SK-MEL-5 (cell line): ENCODE results near the gene SORCS2. TPM values are rescaled to one million over a fixed set of nuclear protein-coding genes. Genes with fewer than 3 reads are reported as not detected.

Experiments used
- DNase-seq: peaks from one replicate; pipeline ENCODE4 v3.0.0-alpha.2; 2016; ENCODE audit warnings: low read depth, low spot score
- in situ Hi-C: cut with HindIII; loops from 2 replicates; pipeline ENCODE4 v1.10.0; 2016; ENCODE audit warnings: low sequenced_read_pairs, high pct_unique_total_duplicates, low pct_unique_long_range_greater_than_20kb
- total RNA-seq: library from RNA; depleted of rRNA; stranded (reverse); fragments of >200 nt; shearing (Covaris generic); gene quantifications from 2 replicates; pipeline ENCODE4 v1.2.3, GENCODE V29; 2014

Gene SORCS2
- total RNA-seq, 1 experiment from 2014 or later = not detected

GRCh38 chr4:7666011-7666410 is 473.7 kb downstream of the SORCS2 start:
- in situ Hi-C loops = no loop called here
- no peak for DNase-seq

GRCh38 chr4:7666744-7667143 is 474.4 kb downstream of the SORCS2 start:
- no peak for DNase-seq
- in situ Hi-C loops = no loop called here

DNA sequence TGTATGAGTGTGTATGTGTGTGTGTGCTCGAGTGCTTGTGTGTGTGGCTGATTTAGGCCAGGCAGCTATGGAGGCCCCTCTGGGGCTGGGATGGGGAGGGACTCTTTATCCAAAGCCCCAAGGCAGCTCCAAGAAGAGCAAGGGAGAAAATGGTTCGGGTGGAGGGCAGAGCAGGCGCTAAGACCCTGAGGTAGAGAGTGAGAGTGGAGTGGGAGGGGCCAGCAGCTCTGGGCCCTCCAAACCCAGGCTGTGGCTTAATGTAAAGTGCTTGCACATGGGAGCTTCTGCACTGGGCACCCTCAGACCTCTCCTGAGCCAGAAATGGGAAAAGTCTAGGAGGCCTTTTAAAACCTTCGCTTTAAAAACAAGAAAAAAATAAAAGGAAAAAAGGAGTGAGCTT is 475.9 kb downstream of the SORCS2 start:
- in situ Hi-C loops = no loop called here
- no peak for DNase-seq

- DNase-seq = no peak
- in situ Hi-C loops = no loop called here
These were observed 476.5 kb downstream of the SORCS2 start for GRCh38 chr4:7668826-7669225.

DNA sequence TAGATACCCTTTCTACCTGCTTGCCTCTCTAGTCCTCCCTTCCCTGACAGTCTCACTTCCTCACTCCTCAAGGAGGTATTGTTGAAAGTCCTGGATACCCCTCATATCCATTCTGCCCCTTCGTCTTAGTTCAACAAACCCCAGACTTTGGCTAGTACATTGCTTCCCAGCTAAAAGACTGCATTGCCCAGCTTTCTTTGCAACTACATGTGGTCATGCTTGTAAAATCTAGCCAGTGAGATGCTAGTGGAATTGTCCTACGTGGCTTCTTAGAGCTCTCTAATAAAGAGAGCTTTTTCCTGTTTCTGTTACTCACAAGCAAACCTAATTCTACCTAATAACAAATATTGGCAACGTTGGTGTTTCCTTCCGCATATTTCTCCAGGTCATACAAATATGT is 480.3 kb downstream of the SORCS2 start:
- DNase-seq = no peak
- in situ Hi-C loops = no loop called here

DNA sequence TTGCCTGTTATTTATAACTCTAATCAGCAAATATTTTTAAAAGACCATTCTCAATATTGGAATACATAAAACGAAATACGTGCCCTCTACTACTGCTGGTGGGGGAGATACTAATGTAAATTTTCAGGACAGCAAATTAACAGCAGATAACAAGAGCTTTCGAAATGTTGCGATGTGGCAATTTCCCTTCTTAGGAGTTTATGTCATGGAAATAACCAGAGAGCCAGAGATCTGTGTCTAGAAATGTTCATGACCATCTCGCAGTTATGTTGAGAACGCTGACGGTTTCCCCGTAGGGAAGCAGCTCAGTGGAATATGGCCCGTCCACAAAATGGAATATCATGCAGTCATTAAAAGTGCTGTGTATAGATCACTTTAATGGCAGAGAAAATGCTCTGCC is 480.8 kb downstream of the SORCS2 start:
- no peak for DNase-seq
- in situ Hi-C loops = no loop called here

GRCh38 chr4:7674706-7675105 is 482.4 kb downstream of the SORCS2 start:
- in situ Hi-C loops = no loop called here
- no peak for DNase-seq

DNA sequence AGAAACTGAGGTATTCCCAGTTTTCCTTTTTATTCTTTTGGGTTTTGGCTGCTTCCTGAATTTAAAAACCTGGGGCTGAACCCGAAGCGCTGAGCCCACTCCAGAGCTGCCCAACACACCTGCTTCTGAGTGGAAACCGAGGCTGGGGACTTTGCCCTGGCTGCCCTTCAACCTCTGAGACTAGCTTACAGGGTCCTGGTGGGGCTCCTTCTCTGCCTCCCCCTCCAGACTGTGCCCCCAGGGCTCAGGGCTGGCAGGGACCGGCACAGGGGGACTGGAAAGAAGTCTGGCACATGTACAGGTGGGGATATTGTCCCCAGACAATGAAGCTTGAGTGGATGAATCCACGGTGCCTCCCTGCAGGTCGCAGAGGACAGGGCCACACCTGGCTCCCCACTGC is 482.8 kb downstream of the SORCS2 start:
- in situ Hi-C loops = no loop called here
- DNase-seq = no peak

GRCh38 chr4:7675612-7676320 is 483.4 kb downstream of the SORCS2 start:
- in situ Hi-C loops = no loop called here
- DNase-seq = no peak

DNA sequence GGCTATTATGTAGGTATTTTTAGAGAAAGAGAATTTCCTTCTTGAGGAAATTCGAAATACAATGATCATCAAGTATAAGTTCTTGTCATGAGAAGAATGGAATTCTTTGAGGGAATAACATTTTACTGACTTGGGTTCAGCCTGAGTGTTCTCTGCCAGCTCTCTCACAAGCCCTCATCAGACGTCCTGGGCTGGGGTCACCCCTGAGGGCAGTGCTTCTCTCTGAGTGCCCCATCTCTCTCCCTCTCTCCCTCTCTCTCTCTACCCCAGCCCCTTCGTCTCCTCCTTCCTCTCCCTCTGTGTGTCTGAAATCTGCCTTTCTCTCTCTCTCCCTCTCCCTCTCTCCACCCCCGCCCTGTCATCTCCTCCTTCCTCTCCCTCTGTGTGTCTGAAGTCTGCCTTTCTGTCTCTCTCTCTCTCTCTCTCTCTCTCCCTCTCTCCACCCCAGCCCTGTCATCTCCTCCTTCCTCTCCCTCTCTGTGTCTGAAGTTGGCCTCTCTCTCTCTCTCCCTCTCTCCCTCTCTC is 484.1 kb downstream of the SORCS2 start:
- in situ Hi-C loops = no loop called here
- DNase-seq = no peak

GRCh38 chr4:7677086-7677485 is 484.7 kb downstream of the SORCS2 start:
- DNase-seq = no peak
- in situ Hi-C loops = no loop called here

DNA sequence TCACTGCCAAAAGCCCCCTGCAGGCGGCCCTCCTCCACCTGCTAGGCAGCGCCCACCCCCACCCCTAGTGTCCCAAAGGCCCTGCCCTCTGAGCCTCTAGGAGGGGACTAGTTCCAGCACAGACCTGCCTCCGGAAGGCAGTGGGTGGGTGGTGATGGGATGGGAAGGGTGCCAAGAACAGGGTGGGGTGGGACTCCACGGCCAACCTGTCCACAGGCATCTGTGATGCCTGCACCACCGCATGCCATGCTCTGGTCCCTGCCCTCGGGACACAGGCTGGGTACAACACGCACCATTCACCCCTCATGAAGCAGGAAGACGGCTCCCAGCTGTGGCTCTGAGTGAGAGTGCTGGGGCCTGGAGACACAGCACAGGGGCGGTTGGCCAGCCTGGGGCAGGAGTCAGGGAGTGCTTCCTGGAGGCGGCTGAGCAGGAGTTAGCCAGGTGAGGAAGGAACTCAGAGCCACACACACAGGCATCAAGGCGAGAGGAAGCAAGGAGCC is 485.5 kb downstream of the SORCS2 start:
- in situ Hi-C loops = no loop called here
- DNase-seq = no peak

DNA sequence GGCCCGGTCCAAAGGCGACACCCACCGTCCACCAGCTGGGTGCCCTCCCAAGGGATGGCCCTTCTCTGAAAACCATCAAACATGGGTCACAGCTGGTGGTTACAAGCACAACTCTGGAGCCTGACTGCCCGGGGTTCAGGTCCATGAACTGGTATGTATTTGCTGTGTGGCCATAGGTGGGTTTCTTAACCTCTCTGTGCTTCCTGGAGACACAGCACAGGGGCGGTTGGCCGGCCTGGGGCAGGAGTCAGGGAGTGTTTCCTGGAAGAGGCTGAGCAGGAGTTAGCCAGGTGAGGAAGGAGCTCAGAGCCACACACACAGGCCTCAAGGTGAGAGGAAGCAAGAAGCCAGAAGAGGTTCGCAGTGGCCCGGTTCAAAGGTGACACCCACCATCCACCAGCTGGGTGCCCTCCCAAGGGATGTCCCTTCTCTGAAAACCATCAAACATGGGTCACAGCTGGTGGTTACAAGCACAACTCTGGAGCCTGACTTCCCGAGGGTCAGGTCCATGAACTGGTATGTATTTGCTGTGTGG is 486.0 kb downstream of the SORCS2 start:
- in situ Hi-C loops = no loop called here
- no peak for DNase-seq

DNA sequence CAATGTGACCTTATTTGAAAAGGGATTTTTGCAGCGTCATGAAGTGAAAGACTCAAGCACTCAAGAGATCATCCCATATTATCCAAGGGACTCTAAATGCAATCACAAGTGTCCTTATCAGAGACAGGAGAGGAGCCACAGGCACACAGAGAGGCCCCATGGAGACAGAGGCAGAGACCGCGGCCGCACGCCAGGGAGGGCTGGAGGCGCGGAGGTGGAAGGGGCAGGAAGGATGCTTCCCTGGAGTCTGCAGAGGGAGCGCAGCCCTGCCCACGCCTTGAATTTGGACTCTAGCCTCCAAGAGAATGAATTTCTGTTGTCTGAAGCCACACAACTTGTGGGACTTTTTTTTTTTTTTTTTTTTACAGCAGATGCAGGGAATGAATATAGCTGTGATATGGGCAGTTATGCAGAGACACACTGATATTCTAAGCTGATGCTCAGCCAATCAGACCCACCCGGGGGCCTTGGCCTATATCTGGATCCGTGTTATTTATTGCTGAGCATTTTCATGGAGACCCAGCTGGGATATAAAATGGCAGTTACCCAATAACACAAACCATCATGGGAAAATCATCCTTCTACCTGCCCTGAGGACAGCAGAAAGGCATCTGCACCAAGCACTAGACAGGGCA is 487.2 kb downstream of the SORCS2 start:
- DNase-seq = no peak
- in situ Hi-C loops = no loop called here

GRCh38 chr4:7680106-7680505 is 487.8 kb downstream of the SORCS2 start:
- in situ Hi-C loops = no loop called here
- DNase-seq = no peak

- in situ Hi-C loops = no loop called here
- no peak for DNase-seq
These were observed 488.4 kb downstream of the SORCS2 start for GRCh38 chr4:7680731-7681130.

- DNase-seq = no peak
- in situ Hi-C loops = no loop called here
These were observed 490.9 kb downstream of the SORCS2 start for GRCh38 chr4:7683126-7683703.

DNA sequence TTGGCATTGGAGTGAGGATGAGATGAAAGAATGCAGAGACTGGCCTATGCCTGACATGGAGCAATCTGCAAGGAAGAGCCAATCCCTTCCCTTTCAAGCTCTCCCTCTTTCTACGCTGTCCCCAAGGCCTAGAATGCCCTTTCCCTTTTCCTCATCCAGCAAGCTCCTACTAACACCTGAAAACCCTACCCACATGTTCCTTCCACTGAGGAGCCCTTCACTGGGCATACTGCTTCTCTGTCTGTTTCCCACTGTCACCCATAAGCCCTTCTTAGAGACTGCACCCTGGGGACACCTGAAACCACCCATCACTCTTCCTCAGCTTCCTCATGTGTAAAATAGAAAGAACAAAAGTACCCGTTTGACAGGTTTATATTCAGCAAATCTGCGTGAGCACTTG is 492.0 kb downstream of the SORCS2 start:
- DNase-seq = no peak
- in situ Hi-C loops = no loop called here
